H4 (cell line): Measurements from ENCODE around the gene FOXP1. TPM values are rescaled to one million over a fixed set of nuclear protein-coding genes. Genes with fewer than 3 reads are reported as not detected.

Source experiments
- DNase-seq: peaks from one replicate; pipeline ENCODE4 v3.0.0-alpha.2; 2015; ENCODE audit warnings: low spot score
- total RNA-seq: library from RNA; depleted of rRNA; stranded (reverse); fragments of >200 nt; shearing (Covaris generic); gene quantifications from 2 replicates; pipeline ENCODE4 v1.2.3, GENCODE V29; 2014

FOXP1 gene
- total RNA-seq, 1 experiment from 2014 or later = 15.9 TPM

DNA sequence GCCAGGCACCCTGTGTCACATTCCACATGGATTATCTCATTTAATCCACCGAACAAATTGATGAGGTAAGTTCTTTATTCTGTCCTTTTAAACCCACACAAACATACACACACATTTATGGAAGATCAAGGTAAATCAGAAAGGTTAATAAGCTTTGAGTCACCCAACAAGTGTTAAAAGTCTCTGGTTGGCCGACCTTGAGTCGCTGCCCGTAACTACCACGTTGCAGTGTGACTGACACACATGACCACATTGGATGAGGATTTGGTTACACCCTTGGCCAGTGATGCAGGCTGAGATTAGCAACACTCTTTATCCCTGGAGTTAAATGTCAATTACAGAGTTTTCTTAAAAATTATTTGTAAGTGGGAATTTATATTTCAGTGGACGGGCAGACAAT is 19.2 kb downstream of the FOXP1 start:
- DNase-seq = no peak

DNA sequence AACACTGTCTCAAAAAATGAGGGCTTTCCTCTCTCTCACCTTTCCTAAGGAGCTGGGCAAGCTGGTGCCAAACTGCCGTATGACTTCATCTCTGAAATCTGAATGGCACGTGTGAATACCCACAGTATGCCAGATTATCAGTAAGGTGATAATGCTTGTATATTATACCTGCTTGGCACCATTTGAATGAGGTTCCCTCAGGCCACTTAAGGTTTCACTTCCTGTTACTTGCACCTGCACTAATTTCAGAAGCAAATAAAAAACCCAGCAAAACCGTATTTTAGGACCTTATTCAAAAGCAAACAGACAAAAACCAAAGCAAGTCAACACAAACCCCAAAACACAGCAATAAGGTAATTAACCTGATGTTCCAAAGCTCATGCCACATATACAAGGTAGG is 19.7 kb downstream of the FOXP1 start:
- DNase-seq = no peak

DNA sequence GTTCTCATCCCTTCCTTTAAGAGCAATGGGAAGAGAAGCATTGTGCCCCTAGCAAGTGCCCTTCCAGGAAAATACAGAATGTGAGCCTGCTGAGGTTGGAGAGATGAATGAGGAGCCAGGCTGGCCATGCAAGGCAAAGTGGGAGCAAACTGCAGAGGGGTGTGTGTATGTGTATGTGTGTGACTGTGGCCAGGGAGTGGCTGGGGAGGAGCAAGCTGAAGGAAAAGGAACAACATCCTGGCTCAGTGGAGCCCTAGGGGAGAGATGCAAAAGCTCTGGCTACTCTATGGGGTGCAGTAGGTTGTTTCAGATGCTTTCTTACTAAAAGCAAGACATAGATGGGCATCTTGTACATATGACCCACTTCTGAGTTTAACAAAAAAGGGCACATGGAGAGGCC is 20.6 kb downstream of the FOXP1 start:
- DNase-seq = no peak

GRCh38 chr3:71560665-71561064 is 22.9 kb downstream of the FOXP1 start:
- no peak for DNase-seq

- DNase-seq = no peak
These were observed 23.9 kb downstream of the FOXP1 start for GRCh38 chr3:71559578-71560162.

- no peak for DNase-seq
These were observed 24.5 kb downstream of the FOXP1 start for GRCh38 chr3:71559021-71559420.

DNA sequence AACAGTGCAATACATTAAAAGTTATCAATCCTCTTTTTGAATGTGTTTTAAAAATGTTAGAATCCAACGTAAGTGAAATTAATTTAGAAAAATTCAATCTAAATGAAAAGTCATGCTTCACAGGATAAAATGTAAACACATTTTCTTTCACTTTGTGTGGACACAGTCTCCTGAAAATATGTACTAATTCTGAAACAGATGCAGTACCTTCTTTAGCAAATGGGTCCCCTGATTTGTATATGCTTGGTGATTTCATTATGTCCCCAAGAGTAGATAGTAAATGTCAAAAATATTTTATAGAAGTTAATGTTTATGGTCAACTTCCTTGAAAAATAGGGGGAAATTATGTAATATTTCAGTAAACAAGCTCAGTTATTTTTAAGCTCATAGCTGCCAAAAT is 28.9 kb downstream of the FOXP1 start:
- DNase-seq = no peak

GRCh38 chr3:71551311-71551919 is 32.1 kb downstream of the FOXP1 start:
- no peak for DNase-seq

- DNase-seq = no peak
These were observed 33.6 kb downstream of the FOXP1 start for GRCh38 chr3:71549951-71550350.

GRCh38 chr3:71548705-71549384 is 34.7 kb downstream of the FOXP1 start:
- no peak for DNase-seq

DNA sequence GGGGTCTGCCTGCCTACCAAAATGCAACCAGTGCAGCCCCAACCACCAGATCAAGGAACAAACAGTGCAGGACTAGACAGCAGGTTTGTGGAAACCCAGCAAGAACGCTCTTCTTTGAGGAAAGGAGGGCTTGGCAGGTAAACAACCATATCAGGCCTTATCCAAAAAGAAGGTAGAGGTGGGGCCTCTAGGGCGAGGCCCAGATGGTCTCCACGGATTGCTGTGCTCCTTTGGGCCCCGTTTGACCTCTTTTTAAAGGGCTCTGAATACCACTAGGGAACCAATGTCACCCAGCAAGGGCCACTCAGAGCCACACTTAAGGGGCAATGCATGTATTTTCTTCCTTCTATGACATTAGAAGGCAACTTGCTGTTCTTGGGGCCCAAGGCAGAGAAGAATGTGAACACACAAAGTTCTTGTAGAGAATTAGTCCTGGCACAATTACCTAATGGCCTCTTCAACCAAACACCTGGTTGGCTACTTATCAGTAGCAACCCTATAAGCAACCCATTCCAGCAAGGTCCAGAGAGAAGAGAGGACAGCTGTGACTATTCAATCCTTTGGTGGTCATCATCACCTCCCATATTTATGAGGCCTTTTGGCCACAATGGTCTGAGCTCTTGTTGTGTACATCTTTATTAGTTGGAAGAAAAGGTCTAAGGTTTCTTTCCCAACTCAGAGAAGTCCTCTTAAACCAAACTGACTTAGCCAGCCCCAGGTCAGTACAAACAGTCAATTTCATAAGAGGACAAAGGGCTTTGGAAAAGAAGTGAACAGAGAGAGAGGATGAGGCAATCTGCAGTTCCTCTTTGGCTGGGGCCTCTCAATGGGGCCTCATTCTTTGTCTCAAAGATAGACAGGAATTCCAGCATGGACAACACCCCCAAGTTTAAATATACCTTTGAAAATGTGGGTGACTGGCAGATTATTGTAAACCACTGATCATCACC is 36.0 kb downstream of the FOXP1 start:
- DNase-seq = no peak

DNA sequence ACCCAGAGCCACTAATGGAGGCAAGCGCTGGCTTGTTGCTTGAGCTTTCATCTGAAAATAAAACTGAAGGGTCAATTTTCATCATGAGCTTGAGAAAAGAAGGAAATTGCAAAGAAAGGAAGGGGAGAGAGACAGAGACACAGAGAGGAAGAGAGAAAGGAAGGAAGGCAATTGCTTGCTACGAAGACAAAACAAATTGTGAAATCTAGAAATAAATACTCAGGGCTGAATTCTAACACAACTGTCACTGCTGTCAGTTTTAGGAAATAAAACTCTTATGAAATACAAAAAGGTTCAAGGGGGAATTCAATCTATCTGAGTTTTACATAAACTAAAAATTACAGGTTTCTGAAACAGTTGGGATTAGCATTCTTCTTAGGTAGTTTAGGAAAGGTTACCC is 36.7 kb downstream of the FOXP1 start:
- no peak for DNase-seq

- DNase-seq = no peak
These were observed 38.2 kb downstream of the FOXP1 start for GRCh38 chr3:71545330-71545729.

GRCh38 chr3:71543371-71544016 is 40.0 kb downstream of the FOXP1 start:
- no peak for DNase-seq

DNA sequence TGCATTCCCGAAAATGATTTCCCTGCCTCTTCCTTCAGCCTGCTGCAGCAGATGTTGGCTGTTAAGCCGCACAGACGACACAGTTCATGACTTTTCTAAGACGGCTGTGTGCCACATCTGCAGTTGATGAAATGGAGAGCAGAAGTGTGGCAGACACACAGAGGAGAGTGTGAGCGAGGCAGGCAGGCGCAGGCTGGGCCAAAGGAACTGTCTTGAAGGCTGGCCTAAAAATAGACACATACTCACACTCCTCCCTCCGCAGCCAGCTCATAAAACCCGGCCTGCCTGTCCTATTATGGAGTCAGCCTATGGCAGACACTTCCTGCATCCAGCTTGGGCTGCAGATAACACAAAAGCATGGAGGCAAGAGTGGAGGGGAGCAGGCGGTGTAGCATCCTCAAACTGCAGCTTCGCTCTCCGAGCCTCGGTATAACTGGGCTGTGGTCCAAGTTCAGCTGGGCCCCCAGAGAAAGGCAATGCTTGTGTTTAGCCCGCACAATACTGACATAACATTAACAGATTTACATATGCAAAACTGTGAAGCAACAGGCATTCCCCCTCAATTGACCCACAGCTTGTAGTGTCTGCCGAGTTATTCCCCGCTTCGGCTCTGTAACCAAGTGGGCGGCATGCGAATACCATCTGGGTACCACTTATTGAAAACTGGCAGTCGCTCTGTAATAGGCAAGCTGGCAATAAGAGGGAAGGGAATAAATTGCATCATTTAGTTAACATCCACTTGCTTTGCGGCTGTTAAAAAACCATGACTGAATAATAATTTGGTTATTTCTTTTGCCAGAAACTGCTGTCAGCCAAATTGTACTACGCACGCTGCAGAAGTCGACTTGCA is 40.8 kb downstream of the FOXP1 start:
- DNase-seq = peak; percentile 64

DNA sequence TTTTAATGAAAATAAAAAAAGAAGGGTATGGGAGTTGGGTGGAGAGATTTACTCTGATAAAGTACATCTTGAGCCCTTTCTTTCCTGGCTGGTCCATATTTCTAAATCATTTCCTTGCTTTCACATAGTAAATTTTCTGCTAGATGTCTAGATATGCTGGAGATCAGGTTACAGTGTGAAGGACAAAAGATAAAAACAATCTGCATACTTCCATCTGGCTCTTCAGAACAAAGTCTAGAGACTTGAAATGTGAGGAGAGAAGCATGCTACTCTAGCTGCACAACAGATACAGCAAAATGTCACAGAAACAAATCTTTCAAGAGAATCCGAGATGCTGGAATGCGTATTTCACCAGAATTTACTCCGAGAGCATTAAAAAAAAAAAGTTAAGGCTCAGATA is 42.2 kb downstream of the FOXP1 start:
- no peak for DNase-seq

DNA sequence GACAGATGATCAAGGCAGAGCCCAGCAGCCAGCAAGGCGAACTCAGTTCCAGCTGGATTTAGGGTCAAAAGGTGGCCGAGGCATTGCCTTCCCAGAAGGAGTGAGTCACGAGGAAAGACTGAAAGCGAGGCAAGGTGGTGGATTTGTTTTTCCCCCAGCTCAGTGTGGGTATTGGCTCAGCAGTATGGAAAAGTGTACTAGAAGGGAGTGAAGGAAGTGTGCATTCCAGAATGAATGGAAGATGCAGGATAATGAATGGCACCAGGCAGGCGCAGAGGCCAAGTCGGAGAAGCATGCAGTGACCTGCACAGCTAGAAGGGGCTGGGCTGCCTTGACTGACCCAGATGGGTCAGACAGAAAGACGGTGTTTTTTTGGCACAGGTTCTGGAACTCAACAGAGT is 46.3 kb downstream of the FOXP1 start:
- peak; percentile 83 for DNase-seq

DNA sequence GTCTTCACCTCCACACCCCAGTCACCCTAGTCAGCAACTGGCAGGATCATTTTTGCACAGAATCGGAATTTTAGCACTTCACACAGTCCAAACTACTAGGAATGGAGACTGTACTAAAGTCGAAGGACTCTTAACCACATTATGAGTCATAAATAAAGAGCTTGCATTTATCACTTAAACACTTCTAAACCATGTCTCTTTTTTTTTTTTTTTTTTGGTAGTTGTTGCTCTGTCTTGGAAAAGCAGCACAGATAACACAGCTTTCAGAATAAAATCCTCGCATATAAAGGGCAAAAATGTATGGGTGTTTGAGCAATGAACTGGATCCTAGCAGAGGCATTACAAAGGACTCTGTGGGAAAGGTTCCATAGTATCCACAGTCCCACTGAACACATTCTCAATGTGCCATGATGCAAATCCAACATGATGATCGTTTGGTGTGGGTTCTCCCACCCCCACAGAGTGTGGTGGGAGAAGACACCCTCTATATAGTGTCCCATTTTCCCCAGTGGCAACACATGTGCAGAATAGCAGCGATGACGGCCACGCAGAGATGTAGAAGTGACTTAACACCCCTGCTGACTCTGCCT is 47.1 kb downstream of the FOXP1 start:
- peak; percentile 59 for DNase-seq

DNA sequence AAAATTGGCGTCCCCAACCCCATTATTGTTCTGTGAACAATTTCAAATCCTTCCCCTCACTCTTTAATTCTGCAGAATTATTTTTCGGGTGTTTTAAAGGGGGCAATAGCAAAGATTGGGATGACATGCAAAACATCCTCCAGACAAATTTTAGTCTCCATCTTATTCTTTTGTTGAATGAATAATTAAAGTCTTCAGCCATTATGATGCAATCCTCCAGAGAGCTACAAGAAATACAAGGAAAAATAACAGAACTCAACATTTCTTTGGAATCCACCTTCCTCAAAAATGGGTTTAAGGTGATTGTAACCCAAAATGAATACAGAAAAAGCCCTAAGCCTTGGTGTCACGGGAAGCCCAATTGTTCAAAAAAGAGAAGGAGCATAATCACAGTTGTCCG is 49.9 kb downstream of the FOXP1 start:
- DNase-seq = no peak

GRCh38 chr3:71532639-71533395 is 50.7 kb downstream of the FOXP1 start:
- DNase-seq = peak; percentile 33
